ENCODE results near the gene EP400.

The EP400 gene

DNA sequence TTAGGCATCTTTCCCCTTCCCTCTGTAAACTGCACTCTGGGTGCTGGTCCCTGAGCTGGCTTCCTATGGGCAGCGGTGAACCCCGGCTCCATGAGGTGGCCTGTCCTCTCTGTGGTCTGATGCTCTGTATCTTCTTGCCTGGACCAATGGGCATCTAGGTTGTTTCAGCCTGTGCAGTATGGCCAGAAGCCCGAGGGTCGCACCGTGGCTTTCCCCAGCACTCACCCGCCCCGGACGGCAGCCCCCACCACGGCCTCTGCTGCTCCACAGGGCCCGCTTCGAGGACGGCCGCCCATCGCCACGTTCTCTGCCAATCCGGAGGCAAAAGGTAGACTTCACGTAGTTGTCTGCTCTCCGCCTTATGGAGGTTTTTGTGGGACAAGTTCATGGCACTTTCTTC, 70.1 kb downstream of the EP400 start:
- no peak for DNase-seq (ENCODE audit: low read depth)

GRCh38 chr12:132020292-132020691, 70.5 kb downstream of the EP400 start:
- no peak for DNase-seq (ENCODE audit: low read depth)

- DNase-seq (ENCODE audit: low read depth), result no peak
Measured at GRCh38 chr12:132021031-132021871, 71.5 kb downstream of the EP400 start.

GRCh38 chr12:132021965-132022364, 72.2 kb downstream of the EP400 start:
- DNase-seq (ENCODE audit: low read depth), result no peak

DNA sequence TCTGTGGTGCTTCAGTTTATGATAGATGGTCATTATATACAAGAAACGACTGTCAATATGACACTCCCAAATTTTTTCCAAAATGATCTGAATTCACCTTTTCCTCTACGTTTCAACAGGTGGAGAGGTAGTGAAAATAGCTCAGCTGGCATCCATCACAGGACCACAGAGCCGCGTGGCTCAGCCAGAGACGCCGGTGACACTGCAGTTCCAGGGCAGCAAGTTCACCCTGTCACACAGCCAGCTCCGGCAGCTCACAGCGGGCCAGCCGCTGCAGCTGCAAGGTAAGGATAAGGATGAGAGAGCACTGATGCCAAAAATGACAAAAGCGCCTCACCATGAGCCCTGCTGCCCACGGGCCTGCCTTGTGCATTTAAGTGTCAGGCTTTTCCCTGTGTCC, 73.9 kb downstream of the EP400 start:
- no peak for DNase-seq (ENCODE audit: low read depth)

- DNase-seq (ENCODE audit: low read depth), result no peak
Measured at GRCh38 chr12:132024758-132025157, 75.0 kb downstream of the EP400 start.

GRCh38 chr12:132025526-132025925, 75.8 kb downstream of the EP400 start:
- DNase-seq (ENCODE audit: low read depth), result no peak

- DNase-seq (ENCODE audit: low read depth), result no peak
Measured at GRCh38 chr12:132026061-132026795, 76.5 kb downstream of the EP400 start.

- DNase-seq (ENCODE audit: low read depth), result no peak
Measured at GRCh38 chr12:132026796-132027500, 77.2 kb downstream of the EP400 start.

DNA sequence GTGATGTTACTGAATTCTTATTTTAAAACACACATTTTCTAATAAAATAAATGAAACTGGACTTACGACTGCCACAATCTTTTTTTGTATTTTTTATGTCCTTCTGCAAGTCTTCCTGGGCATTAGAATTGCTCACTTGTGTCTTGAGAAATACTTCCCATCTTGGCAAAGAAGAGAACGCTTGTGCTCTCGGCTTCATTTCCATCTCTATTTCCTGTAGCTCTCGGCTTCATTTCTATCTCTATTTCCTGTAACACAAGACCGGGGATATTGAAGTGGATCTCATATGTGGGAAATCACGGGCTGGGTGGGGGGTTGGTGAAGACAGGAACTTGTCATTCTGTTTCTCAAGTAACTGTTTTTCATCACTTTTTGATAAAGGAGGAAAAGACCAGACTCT, 77.9 kb downstream of the EP400 start:
- no peak for DNase-seq (ENCODE audit: low read depth)

DNA sequence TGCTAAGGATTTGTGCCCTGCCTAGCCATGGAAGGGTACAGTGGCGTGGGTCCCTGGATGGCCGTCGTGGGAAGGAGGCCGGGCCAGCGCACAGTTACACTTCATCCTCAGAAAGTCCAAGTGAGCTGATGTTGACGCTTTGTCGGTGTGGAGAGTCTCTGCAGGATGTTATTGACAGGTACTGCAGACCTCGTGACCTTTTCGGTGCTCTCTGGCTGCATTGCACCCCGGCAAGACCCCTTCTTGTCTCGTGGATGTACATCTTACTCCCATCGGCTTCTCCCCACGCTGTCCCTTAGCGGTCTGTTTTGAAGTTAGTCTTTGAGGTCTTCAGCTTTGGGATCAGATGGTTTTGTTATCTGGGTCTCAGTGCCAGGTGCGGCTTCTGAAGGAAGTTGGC, 78.4 kb downstream of the EP400 start:
- DNase-seq (ENCODE audit: low read depth), result no peak

DNA sequence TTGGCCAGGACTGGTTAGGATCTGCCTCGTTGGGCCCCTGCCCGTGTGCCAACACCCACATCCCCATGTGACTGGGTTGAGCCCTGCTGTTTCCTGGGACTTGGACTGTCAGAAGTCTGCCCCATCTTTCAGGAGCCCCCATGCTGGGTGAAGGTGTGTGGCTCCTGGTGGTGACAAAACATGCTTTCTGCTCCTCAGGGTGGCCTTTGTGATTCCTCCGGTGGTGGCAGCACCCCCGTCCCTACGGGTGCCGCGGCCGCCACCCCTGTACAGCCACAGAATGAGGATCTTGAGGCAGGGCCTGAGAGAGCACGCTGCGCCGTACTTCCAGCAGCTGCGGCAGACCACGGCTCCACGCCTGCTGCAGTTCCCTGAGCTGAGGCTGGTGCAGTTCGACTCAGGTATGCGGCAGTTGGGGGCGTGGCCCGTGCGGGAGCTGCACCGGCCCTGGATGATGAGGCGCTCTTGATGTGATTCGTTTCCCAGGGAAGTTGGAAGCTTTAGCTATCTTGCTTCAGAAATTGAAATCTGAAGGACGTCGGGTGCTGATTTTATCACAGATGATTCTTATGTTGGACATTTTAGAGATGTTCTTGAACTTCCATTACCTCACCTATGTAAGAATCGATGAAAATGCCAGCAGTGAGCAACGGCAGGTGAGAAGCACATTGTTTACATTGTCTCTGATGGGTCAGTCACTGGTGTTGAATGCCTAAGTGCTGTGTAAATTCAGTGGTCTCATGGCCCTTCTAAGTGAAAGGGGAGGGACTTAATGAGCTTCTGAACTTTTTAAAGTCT, 80.0 kb downstream of the EP400 start:
- no peak for DNase-seq (ENCODE audit: low read depth)

DNA sequence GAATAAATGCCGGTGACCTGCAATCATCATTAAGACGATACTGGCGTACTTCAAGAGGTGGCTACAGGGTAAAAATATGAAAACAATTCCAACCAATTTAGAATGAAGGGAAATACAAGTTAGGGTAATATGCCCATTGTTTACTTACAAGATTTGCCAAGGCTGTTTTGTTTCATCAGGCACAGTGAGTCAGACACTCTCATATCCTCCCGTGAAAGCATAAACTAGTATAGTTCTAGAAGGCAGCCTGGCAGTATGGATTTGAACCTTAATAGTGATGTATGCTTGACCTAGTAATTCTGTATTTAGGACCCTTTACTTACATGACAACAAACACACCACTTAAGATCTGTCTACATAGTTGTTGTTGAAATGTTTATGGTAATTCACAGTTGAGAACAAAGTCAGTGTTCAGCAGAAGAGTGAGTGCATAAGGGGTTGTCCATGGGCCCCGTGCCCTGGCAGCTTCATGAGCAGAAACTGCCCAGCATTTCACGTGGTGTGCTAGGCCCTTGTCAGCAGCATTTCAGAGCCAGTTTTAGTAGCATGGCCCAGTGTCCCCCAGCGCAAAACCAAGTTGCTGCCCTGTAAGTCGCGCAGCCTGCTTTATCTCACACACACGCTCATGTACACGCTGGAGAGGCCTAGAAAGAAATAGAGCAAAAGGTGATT, 80.8 kb downstream of the EP400 start:
- DNase-seq (ENCODE audit: low read depth), result no peak

GRCh38 chr12:132033627-132034026, 83.9 kb downstream of the EP400 start:
- no peak for DNase-seq (ENCODE audit: low read depth)

- no peak for DNase-seq (ENCODE audit: low read depth)
Measured at GRCh38 chr12:132036063-132036683, 86.4 kb downstream of the EP400 start.

- no peak for DNase-seq (ENCODE audit: low read depth)
Measured at GRCh38 chr12:132040906-132041606, 91.3 kb downstream of the EP400 start.

GRCh38 chr12:132043216-132043615, 93.5 kb downstream of the EP400 start:
- no peak for DNase-seq (ENCODE audit: low read depth)

DNA sequence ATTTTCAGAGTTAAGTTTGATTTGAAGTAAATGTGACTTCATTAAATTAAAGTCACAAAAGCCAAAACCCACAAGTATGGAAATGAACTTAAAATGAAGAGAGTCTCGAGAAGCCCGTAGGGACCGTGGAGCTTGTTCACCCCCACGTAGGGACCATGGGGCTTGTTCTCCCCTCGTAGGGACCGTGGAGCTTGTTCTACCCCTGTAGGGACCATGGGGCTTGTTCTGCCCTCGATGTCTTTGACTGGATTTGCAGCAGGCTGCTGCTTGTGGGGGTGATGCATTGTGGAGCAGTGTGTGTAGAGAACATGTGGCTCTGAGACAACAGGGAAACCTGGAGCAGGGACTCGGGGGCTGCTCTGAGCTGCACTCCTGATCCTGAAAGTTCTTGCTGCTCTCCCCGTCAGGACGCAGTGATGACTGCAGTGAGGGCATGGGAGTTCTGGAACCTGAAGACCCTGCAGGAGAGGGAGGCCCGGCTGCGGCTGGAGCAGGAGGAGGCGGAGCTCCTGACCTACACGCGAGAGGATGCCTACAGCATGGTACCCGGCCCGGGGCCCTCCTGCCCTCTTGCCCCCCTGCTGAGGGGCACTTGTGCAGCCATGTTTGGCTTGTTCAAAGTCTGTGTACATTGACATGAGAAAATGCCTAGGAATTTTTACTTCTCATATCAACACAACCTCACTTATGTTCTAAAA, 94.2 kb downstream of the EP400 start:
- DNase-seq (ENCODE audit: low read depth), result no peak

- no peak for DNase-seq (ENCODE audit: low read depth)
Measured at GRCh38 chr12:132044661-132045412, 95.1 kb downstream of the EP400 start.
